Limb (tissue), 2 donors: ENCODE measurements around the gene RIC1.
"Not testable (repeated sequence)": the region's sequence is repeated elsewhere in the genome, so short reads cannot be mapped to it uniquely, and the experiment has no call there.

ENCODE experiments used
- DNase-seq, 2 donors: peaks; one replicate each; pipeline ENCODE4 v3.0.0-alpha.2; 2016; ENCODE audit errors: extremely low spot score in 2 of 2

The RIC1 gene

GRCh38 chr9:5722679-5723078 lies 93.8 kb downstream of the RIC1 start:
- not testable (repeated sequence) for DNase-seq

- no peak for DNase-seq
Observed at GRCh38 chr9:5735072-5735471, 106.2 kb downstream of the RIC1 start.

- DNase-seq: no peak
Observed at GRCh38 chr9:5736563-5737346, 107.8 kb downstream of the RIC1 start.

GRCh38 chr9:5743109-5743508 lies 114.2 kb downstream of the RIC1 start:
- DNase-seq: no peak

- no peak for DNase-seq
Observed at GRCh38 chr9:5748438-5748837, 119.5 kb downstream of the RIC1 start.

- no peak for DNase-seq
Observed at GRCh38 chr9:5749306-5749705, 120.4 kb downstream of the RIC1 start.

- DNase-seq: no peak
Observed at GRCh38 chr9:5750569-5750968, 121.7 kb downstream of the RIC1 start.

GRCh38 chr9:5756633-5757032 lies 127.7 kb downstream of the RIC1 start:
- no peak for DNase-seq

GRCh38 chr9:5760338-5760737 lies 131.4 kb downstream of the RIC1 start:
- DNase-seq: no peak

- DNase-seq: no peak
Observed at GRCh38 chr9:5762421-5762820, 133.5 kb downstream of the RIC1 start.

- DNase-seq: no peak
Observed at GRCh38 chr9:5764130-5764868, 135.4 kb downstream of the RIC1 start.

GRCh38 chr9:5767968-5768932 lies 139.3 kb downstream of the RIC1 start:
- DNase-seq: no peak

- no peak for DNase-seq
Observed at GRCh38 chr9:5773324-5773999, 144.6 kb downstream of the RIC1 start.

GRCh38 chr9:5778805-5779204 lies 149.9 kb downstream of the RIC1 start:
- DNase-seq: no peak

GRCh38 chr9:5779705-5780218 lies 150.9 kb downstream of the RIC1 start:
- not testable (repeated sequence) for DNase-seq

- not testable (repeated sequence) for DNase-seq
Observed at GRCh38 chr9:5783420-5783819, 154.5 kb downstream of the RIC1 start.

- DNase-seq: no peak
Observed at GRCh38 chr9:5783982-5784381, 155.1 kb downstream of the RIC1 start.

GRCh38 chr9:5784526-5785315 lies 155.8 kb downstream of the RIC1 start:
- DNase-seq: no peak

GRCh38 chr9:5786370-5787127 lies 157.6 kb downstream of the RIC1 start:
- DNase-seq: no peak
